NOMO-1 (cell line): ENCODE results near the gene ACTRT2.

ENCODE experiments used
- DNase-seq, 2 experiments: peaks; one replicate each; lab custom pipeline; 2025; ENCODE audit not compliant: unreplicated experiment in 2 of 2; lab: John Stamatoyannopoulos, UW

ACTRT2 gene

GRCh38 chr1:3065797-3066196 is 44.5 kb downstream of the ACTRT2 start:
- no peak for DNase-seq

- no peak for DNase-seq
Measured at GRCh38 chr1:3066250-3066711, 45.0 kb downstream of the ACTRT2 start.

- DNase-seq = no peak
Measured at GRCh38 chr1:3066826-3067225, 45.6 kb downstream of the ACTRT2 start.

- DNase-seq = no peak
Measured at GRCh38 chr1:3067301-3067670, 46.0 kb downstream of the ACTRT2 start.

- DNase-seq = no peak
Measured at GRCh38 chr1:3067671-3068563, 46.6 kb downstream of the ACTRT2 start.

- DNase-seq = peak in 1 of 2 experiments; percentile 10
Measured at GRCh38 chr1:3068564-3069431, 47.5 kb downstream of the ACTRT2 start, which contains the start of gene PRDM16. TSS of gene PRDM16 (plus strand) at chr1:3069203. CDS start at chr1:3069260, 57 bp downstream.

- DNase-seq = peak; percentile 17 to 27
Measured at GRCh38 chr1:3069491-3070308, 48.4 kb downstream of the ACTRT2 start.

GRCh38 chr1:3070309-3070643 is 49.0 kb downstream of the ACTRT2 start:
- no peak for DNase-seq

GRCh38 chr1:3070644-3071564 is 49.6 kb downstream of the ACTRT2 start:
- no peak for DNase-seq

GRCh38 chr1:3071565-3072390 is 50.5 kb downstream of the ACTRT2 start:
- no peak for DNase-seq
